Stimulated activated CD8-positive, alpha-beta memory T cell treated with anti-CD3 and anti-CD28 coated beads, Interleukin-15, amount 100 ng/mL, for 24 hours (primary cell): Measurements from ENCODE around the gene FRMD4B.

Source experiments
- DNase-seq: peaks from one replicate; pipeline ENCODE4 v3.0.0-alpha.2; 2020; ENCODE audit warnings: low read depth

FRMD4B gene

DNA sequence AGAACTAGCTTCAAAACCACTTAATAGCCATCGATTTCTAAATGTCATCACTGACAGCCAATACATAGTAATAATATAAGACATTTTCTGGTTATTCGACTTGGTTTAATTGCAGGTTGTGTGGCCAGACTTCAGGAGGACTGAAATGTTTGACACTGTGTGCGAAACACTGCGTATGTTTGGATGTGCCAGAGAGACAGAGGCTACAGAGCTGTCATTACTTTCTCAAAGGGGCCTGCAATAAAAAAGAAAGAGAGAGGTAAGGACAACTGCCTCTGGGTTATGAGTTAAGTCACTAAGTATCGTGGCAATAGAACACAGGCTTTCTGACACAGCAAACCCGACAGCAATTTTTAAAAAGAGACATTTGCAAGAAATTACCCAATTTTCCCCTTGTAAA, 264.4 kb downstream of the FRMD4B start:
- no peak for DNase-seq

- peak; percentile 43 for DNase-seq
Observed at GRCh38 chr3:69120879-69121464, 264.9 kb downstream of the FRMD4B start.
